Liver (tissue), 9 donors: ENCODE measurements around the gene TAF9. TPM values are rescaled to one million over a fixed set of nuclear protein-coding genes. Genes with fewer than 3 reads are reported as not detected.
A peak's percentile ranks its signal among the peaks of the same experiment; 100 is the strongest.

Experiments used
- DNase-seq: peaks from one replicate; pipeline ENCODE4 v3.0.0-alpha.2; 2017; ENCODE audit warnings: low spot score
- H3K27ac ChIP-seq, 2 donors: one replicate each; pipeline ENCODE4 v1.7.0; 2013; ENCODE audit warnings: inconsistent platforms in 2 of 2, low read length in 2 of 2, control low read depth in 1 of 2, low read depth in 1 of 2, mild to moderate bottlenecking in 1 of 2
- H3K27me3 ChIP-seq, 4 donors: one replicate each; pipeline versions ENCODE4 v1.6.1 to v1.7.0; 2013; ENCODE audit warnings: low read length in 3 of 4, inconsistent platforms in 1 of 4, mild to moderate bottlenecking in 1 of 4, moderate library complexity in 1 of 4; ENCODE audit not compliant: control insufficient read depth in 4 of 4, insufficient read depth in 4 of 4
- H3K36me3 ChIP-seq, 4 donors: one replicate each; pipeline versions ENCODE4 v1.6.1 to v1.7.0; 2013; ENCODE audit warnings: low read length in 3 of 4, mild to moderate bottlenecking in 3 of 4, low read depth in 1 of 4, moderate library complexity in 1 of 4; ENCODE audit not compliant: control insufficient read depth in 4 of 4, insufficient read depth in 3 of 4
- H3K4me1 ChIP-seq, 4 donors: one replicate each; pipeline versions ENCODE4 v1.6.1 to v1.7.0; 2013; ENCODE audit warnings: low read length in 3 of 4, mild to moderate bottlenecking in 3 of 4, moderate library complexity in 1 of 4; ENCODE audit not compliant: control insufficient read depth in 4 of 4, insufficient read depth in 4 of 4
- H3K4me3 ChIP-seq, 3 donors: one replicate each; pipeline versions ENCODE4 v1.6.1 to v1.7.0; 2013; ENCODE audit warnings: low read length in 3 of 3, control low read depth in 1 of 3, low read depth in 1 of 3, mild to moderate bottlenecking in 1 of 3
- H3K9ac ChIP-seq, 2 donors: one replicate each; pipeline ENCODE4 v1.7.0; 2013; ENCODE audit warnings: low read length in 2 of 2, mild to moderate bottlenecking in 2 of 2, moderate library complexity in 2 of 2, control low read depth in 1 of 2, low read depth in 1 of 2
- H3K9me3 ChIP-seq, 4 donors: one replicate each; pipeline versions ENCODE4 v1.6.1 to v1.7.0; 2013; ENCODE audit warnings: low read length in 3 of 4; ENCODE audit not compliant: control insufficient read depth in 4 of 4
- EGR1 ChIP-seq, 2 donors: IDR thresholded peaks; 2 replicates each; pipeline ENCODE4 v1.6.1; 2016 to 2018; ENCODE audit warnings: antibody characterized with exemption in 2 of 2, low read depth in 2 of 2
- FOXA1 ChIP-seq: IDR thresholded peaks from 2 replicates; pipeline ENCODE4 v1.6.1; 2016; ENCODE audit warnings: antibody characterized with exemption
- FOXA2 ChIP-seq: IDR thresholded peaks from 2 replicates; pipeline ENCODE4 v1.6.1; 2016; ENCODE audit warnings: antibody characterized with exemption
- GABPA ChIP-seq, 2 donors: IDR thresholded peaks in 1 of 2; conservative IDR thresholded peaks in 1 of 2; 2 replicates each; pipeline ENCODE4 v1.6.1; 2016; ENCODE audit warnings: antibody characterized with exemption in 2 of 2, mild to moderate bottlenecking in 1 of 2, moderate library complexity in 1 of 2
- HNF4A ChIP-seq, 2 donors: conservative IDR thresholded peaks; 2 replicates each; pipeline ENCODE4 v1.6.1; 2016; ENCODE audit warnings: antibody characterized with exemption in 2 of 2, mild to moderate bottlenecking in 2 of 2
- HNF4G ChIP-seq: IDR thresholded peaks from 2 replicates; pipeline ENCODE4 v1.6.1; 2016; ENCODE audit warnings: antibody characterized with exemption
- RAD21 ChIP-seq, 2 donors: IDR thresholded peaks; 2 replicates each; pipeline ENCODE4 v1.6.1; 2016; ENCODE audit warnings: antibody characterized with exemption in 2 of 2, mild to moderate bottlenecking in 2 of 2
- RXRA ChIP-seq, 2 donors: IDR thresholded peaks; 2 replicates each; pipeline ENCODE4 v1.6.1; 2017 to 2018; ENCODE audit warnings: antibody characterized with exemption in 2 of 2, mild to moderate bottlenecking in 1 of 2
- SP1 ChIP-seq: IDR thresholded peaks from 2 replicates; pipeline ENCODE4 v1.6.1; 2018; ENCODE audit warnings: antibody characterized with exemption, mild to moderate bottlenecking
- TAF1 ChIP-seq: conservative IDR thresholded peaks from 2 replicates; pipeline ENCODE4 v1.6.1; 2016; ENCODE audit warnings: antibody characterized with exemption, mild to moderate bottlenecking
- YY1 ChIP-seq: IDR thresholded peaks from 2 replicates; pipeline ENCODE4 v1.6.1; 2016; ENCODE audit warnings: antibody characterized with exemption, mild to moderate bottlenecking
- WGBS: extraction: QIAGEN DNeasy Blood & Tissue Kit; methylation state at CpG from one replicate; pipeline ENCODE4 v1.1.7; 2013; 5-methylcytosine and 5-hydroxymethylcytosine counted together
- polyA plus RNA-seq, 2 donors: library from polyadenylated mRNA; stranded (reverse) in 1 of 2; unstranded in 1 of 2; fragments of 200-250 nt in 1 of 2; fragments of >200 nt in 1 of 2; fragmentation: Nextera tagmentation in 1 of 2; extraction: Ambion mirVana in 1 of 2; gene quantifications; one replicate each; pipeline versions ENCODE4 v1.2.1 to v1.2.3, GENCODE V29; 2013 to 2015
- total RNA-seq, 2 donors: library from RNA; depleted of rRNA; stranded (reverse); fragments of >200 nt; gene quantifications; one replicate each; pipeline ENCODE4 v1.2.3, GENCODE V29; 2014
- TF ChIP-seq, protein P1 (sequence below): IDR thresholded peaks from 2 replicates; pipeline ENCODE4 v1.6.1; 2016; ENCODE audit warnings: antibody characterized with exemption
- TF ChIP-seq, protein P2 (sequence below): IDR thresholded peaks from 2 replicates; pipeline ENCODE4 v1.6.1; 2016; ENCODE audit warnings: antibody characterized with exemption, mild to moderate bottlenecking
- TF ChIP-seq, protein P3 (sequence below): fragments of 150-350 bp; IDR thresholded peaks from 2 replicates; pipeline ENCODE4 v1.5.1; 2017; ENCODE audit warnings: improper control_type of control experiment, low read depth, low read length; ENCODE audit not compliant: missing input control
- TF ChIP-seq, protein P4 (sequence below): IDR thresholded peaks from 2 replicates; pipeline ENCODE4 v1.6.1; 2016; ENCODE audit warnings: antibody characterized with exemption
- TF ChIP-seq, protein P5 (sequence below): IDR thresholded peaks from 2 replicates; pipeline ENCODE4 v1.6.1; 2016; ENCODE audit warnings: antibody characterized with exemption
- donor health status: healthy.
- donor health status: healthy.
- donor health status: healthy.
- donor health status: healthy.
- donor health status: healthy.

TAF9 gene
- total and polyA plus RNA-seq, 4 donors, result 27.3 to 51.5 (median 34.7) TPM

DNA sequence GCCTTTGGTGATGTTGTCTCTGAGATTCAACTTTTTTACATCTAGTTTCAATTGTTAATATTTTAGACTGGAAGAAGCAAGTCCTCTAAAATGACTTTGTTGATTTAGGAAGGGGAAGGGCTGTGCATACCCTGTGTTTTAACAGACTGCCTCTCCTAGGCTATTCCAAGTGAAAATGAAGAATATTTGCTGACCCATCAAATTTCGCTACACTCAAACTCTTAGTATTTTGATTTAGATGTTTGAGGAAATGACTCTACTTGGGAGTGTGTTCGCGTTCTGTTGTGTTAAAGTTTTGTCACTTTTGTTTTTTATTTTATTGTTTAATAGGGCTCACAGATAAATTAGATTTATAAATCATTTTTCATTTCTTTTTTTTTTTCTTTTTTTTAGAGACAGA is 49.2 kb upstream of the TAF9 start (continued):
- TF ChIP-seq, protein P1, sequence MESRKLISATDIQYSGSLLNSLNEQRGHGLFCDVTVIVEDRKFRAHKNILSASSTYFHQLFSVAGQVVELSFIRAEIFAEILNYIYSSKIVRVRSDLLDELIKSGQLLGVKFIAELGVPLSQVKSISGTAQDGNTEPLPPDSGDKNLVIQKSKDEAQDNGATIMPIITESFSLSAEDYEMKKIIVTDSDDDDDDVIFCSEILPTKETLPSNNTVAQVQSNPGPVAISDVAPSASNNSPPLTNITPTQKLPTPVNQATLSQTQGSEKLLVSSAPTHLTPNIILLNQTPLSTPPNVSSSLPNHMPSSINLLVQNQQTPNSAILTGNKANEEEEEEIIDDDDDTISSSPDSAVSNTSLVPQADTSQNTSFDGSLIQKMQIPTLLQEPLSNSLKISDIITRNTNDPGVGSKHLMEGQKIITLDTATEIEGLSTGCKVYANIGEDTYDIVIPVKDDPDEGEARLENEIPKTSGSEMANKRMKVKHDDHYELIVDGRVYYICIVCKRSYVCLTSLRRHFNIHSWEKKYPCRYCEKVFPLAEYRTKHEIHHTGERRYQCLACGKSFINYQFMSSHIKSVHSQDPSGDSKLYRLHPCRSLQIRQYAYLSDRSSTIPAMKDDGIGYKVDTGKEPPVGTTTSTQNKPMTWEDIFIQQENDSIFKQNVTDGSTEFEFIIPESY, result no peak
- no peak for TF ChIP-seq FOXA2
- TF ChIP-seq YY1, result no peak
- no peak for TF ChIP-seq GABPA (IDR thresholded peaks at IDR 0.05 in 1 of 2, conservative IDR thresholded peaks at IDR 0.05 in 1 of 2)
- no peak for TF ChIP-seq TAF1

DNA sequence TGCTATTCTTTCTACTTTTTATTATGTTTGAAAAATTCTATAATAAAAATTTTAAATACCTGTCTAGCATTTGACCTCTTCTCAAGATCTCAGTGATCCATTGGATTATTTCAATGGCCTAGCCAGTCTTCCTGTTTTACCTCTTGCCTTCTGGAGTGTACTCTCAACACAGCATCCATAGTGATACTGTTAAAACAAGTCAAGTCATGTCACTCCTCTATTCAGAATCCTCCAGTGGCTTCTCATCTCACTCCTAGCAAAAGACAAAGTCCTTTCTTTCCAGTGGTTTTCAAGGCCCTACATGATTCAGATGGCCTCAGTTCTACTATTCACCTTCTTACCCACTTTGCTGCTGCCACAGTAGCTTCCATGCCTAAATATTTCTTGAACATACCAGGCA is 47.4 kb upstream of the TAF9 start:
- no peak overlapping the region for H3K27ac ChIP-seq
- peak overlapping the region in 1 of 2 donors; percentile 70 for H3K9ac ChIP-seq
- DNase-seq, result no peak
- no peak overlapping the region for H3K4me3 ChIP-seq
- no peaks in the 10 kb centered on the region for H3K9me3 ChIP-seq
- H3K4me1 ChIP-seq, result peaks cover 0 to 19% (median 4%) of the 10 kb centered on the region in 4 donors
- no peak for TF ChIP-seq EGR1 (IDR thresholded peaks at IDR 0.05; ENCODE audit: low read depth in 2 of 2)
- peaks cover 0 to 12% (median 3%) of the 10 kb centered on the region in 4 donors for H3K36me3 ChIP-seq
- no peaks in the 10 kb centered on the region for H3K27me3 ChIP-seq

DNA sequence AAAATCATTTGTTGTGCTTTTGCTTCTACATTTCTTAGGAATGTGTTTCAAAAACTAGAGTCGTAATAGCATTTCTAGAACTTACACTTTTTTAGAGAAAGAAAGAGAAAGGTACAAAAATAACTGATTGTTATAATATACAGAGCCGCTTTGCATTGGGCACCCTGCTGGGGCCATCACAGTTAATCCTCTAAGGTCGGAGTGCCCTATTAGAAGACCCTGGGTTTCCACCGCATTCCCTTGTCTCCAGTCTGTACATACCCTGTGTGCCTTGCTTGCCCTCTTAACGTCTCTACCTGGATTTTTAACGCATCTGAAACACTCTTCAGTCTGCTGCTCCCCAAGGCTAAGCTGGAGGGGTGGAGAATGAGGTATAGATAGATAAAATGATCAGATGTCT is 46.9 kb upstream of the TAF9 start:
- TF ChIP-seq, protein P2, sequence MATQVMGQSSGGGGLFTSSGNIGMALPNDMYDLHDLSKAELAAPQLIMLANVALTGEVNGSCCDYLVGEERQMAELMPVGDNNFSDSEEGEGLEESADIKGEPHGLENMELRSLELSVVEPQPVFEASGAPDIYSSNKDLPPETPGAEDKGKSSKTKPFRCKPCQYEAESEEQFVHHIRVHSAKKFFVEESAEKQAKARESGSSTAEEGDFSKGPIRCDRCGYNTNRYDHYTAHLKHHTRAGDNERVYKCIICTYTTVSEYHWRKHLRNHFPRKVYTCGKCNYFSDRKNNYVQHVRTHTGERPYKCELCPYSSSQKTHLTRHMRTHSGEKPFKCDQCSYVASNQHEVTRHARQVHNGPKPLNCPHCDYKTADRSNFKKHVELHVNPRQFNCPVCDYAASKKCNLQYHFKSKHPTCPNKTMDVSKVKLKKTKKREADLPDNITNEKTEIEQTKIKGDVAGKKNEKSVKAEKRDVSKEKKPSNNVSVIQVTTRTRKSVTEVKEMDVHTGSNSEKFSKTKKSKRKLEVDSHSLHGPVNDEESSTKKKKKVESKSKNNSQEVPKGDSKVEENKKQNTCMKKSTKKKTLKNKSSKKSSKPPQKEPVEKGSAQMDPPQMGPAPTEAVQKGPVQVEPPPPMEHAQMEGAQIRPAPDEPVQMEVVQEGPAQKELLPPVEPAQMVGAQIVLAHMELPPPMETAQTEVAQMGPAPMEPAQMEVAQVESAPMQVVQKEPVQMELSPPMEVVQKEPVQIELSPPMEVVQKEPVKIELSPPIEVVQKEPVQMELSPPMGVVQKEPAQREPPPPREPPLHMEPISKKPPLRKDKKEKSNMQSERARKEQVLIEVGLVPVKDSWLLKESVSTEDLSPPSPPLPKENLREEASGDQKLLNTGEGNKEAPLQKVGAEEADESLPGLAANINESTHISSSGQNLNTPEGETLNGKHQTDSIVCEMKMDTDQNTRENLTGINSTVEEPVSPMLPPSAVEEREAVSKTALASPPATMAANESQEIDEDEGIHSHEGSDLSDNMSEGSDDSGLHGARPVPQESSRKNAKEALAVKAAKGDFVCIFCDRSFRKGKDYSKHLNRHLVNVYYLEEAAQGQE, result no peak
- TF ChIP-seq, protein P3, sequence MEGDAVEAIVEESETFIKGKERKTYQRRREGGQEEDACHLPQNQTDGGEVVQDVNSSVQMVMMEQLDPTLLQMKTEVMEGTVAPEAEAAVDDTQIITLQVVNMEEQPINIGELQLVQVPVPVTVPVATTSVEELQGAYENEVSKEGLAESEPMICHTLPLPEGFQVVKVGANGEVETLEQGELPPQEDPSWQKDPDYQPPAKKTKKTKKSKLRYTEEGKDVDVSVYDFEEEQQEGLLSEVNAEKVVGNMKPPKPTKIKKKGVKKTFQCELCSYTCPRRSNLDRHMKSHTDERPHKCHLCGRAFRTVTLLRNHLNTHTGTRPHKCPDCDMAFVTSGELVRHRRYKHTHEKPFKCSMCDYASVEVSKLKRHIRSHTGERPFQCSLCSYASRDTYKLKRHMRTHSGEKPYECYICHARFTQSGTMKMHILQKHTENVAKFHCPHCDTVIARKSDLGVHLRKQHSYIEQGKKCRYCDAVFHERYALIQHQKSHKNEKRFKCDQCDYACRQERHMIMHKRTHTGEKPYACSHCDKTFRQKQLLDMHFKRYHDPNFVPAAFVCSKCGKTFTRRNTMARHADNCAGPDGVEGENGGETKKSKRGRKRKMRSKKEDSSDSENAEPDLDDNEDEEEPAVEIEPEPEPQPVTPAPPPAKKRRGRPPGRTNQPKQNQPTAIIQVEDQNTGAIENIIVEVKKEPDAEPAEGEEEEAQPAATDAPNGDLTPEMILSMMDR, result no peak
- TF ChIP-seq FOXA1, result no peak
- no peak for TF ChIP-seq FOXA2
- TF ChIP-seq YY1, result no peak
- TF ChIP-seq, protein P4, sequence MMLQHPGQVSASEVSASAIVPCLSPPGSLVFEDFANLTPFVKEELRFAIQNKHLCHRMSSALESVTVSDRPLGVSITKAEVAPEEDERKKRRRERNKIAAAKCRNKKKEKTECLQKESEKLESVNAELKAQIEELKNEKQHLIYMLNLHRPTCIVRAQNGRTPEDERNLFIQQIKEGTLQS, result no peak
- no peak for TF ChIP-seq SP1
- TF ChIP-seq EGR1 (IDR thresholded peaks at IDR 0.05; ENCODE audit: low read depth in 2 of 2), result no peak
- TF ChIP-seq, protein P1, result no peak
- TF ChIP-seq HNF4A (conservative IDR thresholded peaks at IDR 0.05), result no peak
- no peak for TF ChIP-seq RAD21 (IDR thresholded peaks at IDR 0.05)
- no peak for TF ChIP-seq TAF1
- TF ChIP-seq HNF4G, result no peak
- TF ChIP-seq, protein P5, sequence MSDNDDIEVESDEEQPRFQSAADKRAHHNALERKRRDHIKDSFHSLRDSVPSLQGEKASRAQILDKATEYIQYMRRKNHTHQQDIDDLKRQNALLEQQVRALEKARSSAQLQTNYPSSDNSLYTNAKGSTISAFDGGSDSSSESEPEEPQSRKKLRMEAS, result no peak
- TF ChIP-seq RXRA (IDR thresholded peaks at IDR 0.05), result no peak
- Histone ChIP-seq H3K4me1 (peaks cover 0 to 19% (median 4%) of the 10 kb centered on the region in 4 donors), H3K36me3 (peaks cover 0 to 16% (median 7%) of the 10 kb centered on the region in 4 donors), H3K9me3 (no peaks in the 10 kb centered on the region), H3K4me3 (peak overlapping the region; percentile 62 to 91 (median 89)), H3K27ac (peak overlapping the region in 1 of 2 donors; percentile 89), H3K9ac (peak overlapping the region; percentile 70 to 71), H3K27me3 (no peaks in the 10 kb centered on the region)
- WGBS, result 34% methylated on average over 6 of the region's 6 CpGs
- no peak for DNase-seq
